HepG2 (cell line): ENCODE measurements around the gene XRCC2. TPM values are rescaled to one million over a fixed set of nuclear protein-coding genes. Genes with fewer than 3 reads are reported as not detected.

ENCODE experiments used
- ATAC-seq: fragments of 200-7000 bp; cut with Tn5 transposase; 3 replicates; pipeline ENCODE4 v1.9.1; 2020; ENCODE audit warnings: mild to moderate bottlenecking, moderate library complexity
- BruUV-seq: library from RNA; stranded (reverse); fragments of 400-500 nt; replicated peaks from 2 replicates; lab custom pipeline; 2021; lab: Mats Ljungman, UMichigan
- CTCF ChIA-PET: fragments of 300-600 bp; formaldehyde crosslinking; extraction: SDS; loops from one replicate; lab custom pipeline; 2021; ENCODE audit warnings: low total read pairs, inconsistent platforms, low intra/inter-chr PET ratio; lab: Yijun Ruan, JAX
- POLR2A ChIA-PET: fragments of 350-600 bp; sonication (Branson Sonifier 250); formaldehyde crosslinking; loops from one replicate; lab custom pipeline; 2020; ENCODE audit warnings: antibody characterized with exemption, inconsistent platforms; lab: Yijun Ruan, JAX
- DNase-seq: peaks from one replicate; pipeline ENCODE4 v3.0.0-alpha.2; 2015; ENCODE audit warnings: low spot score
- FAIRE-seq: peaks from 3 replicates; lab custom pipeline; 2011; peaks lifted over from hg19 to GRCh38; lab: Jason Lieb, UNC
- H2AFZ ChIP-seq: one replicate; pipeline ENCODE4 v1.6.1; 2011; ENCODE audit warnings: low read length, inconsistent platforms
- H3K27ac ChIP-seq: fragments of 300-600 bp; 3 replicates; pipeline ENCODE4 v1.8.0; 2011; ENCODE audit warnings: mixed run types, mild to moderate bottlenecking, mixed read lengths, low read length, inconsistent platforms; ENCODE audit not compliant: insufficient read depth; ENCODE audit errors: extremely low read length
- H3K27me3 ChIP-seq, 2 experiments: fragments of 200-600 bp in 1 of 2; 2 replicates in 1 of 2; 3 replicates in 1 of 2; pipeline versions ENCODE4 v1.6.0 to v1.8.0; 2011; ENCODE audit warnings: low read length in 2 of 2, mild to moderate bottlenecking in 2 of 2, moderate library complexity in 2 of 2, inconsistent platforms in 1 of 2; ENCODE audit not compliant: insufficient read depth in 2 of 2, control insufficient read depth in 1 of 2
- H3K36me3 ChIP-seq, 2 experiments: fragments of 200-600 bp in 1 of 2; replicated peaks in 1 of 2; 2 replicates in 1 of 2; 3 replicates in 1 of 2; pipeline versions ENCODE4 v1.5.1 to v1.8.0; 2011; ENCODE audit warnings: low read length in 2 of 2, inconsistent platforms in 1 of 2; ENCODE audit not compliant: insufficient read depth in 2 of 2, control insufficient read depth in 1 of 2
- H3K4me1 ChIP-seq: 2 replicates; pipeline ENCODE4 v1.5.1; 2012; ENCODE audit warnings: low read length, inconsistent platforms; ENCODE audit not compliant: insufficient read depth
- H3K4me2 ChIP-seq: 2 replicates; pipeline ENCODE4 v1.6.0; 2011; ENCODE audit warnings: low read depth, low read length, inconsistent platforms
- H3K4me3 ChIP-seq, 3 experiments: fragments of 200-600 bp in 1 of 3; sonication (generic), shearing (Covaris generic) in 1 of 3; replicated peaks in 1 of 3; 2 replicates each; pipeline ENCODE4 v1.5.1; 2011 to 2016; ENCODE audit warnings: low read length in 3 of 3, inconsistent platforms in 2 of 3, low read depth in 2 of 3, mild to moderate bottlenecking in 2 of 3, control low read depth in 1 of 3, mixed read lengths in 1 of 3; ENCODE audit not compliant: insufficient read depth in 1 of 3
- H3K79me2 ChIP-seq: one replicate; pipeline ENCODE4 v1.6.1; 2011; ENCODE audit warnings: low read length, inconsistent platforms; ENCODE audit not compliant: insufficient read depth
- H3K9ac ChIP-seq: 2 replicates; pipeline ENCODE4 v1.6.0; 2011; ENCODE audit warnings: mild to moderate bottlenecking, low read depth, low read length, inconsistent platforms; ENCODE audit not compliant: insufficient read depth
- H3K9me3 ChIP-seq: 2 replicates; pipeline ENCODE4 v1.5.1; 2012; ENCODE audit warnings: mild to moderate bottlenecking, low read length
- H4K20me1 ChIP-seq: 2 replicates; pipeline ENCODE4 v1.6.0; 2011; ENCODE audit warnings: inconsistent platforms, mild to moderate bottlenecking, low read length, moderate library complexity; ENCODE audit not compliant: insufficient read depth
- GZF1 ChIP-seq: sonication (generic); formaldehyde crosslinking; IDR thresholded peaks from 2 replicates; pipeline ENCODE4 v1.5.1; 2020; ENCODE audit warnings: mild to moderate bottlenecking, missing genetic modification reagents
- HNF4G ChIP-seq, 2 experiments: sonication (generic) in 1 of 2; formaldehyde crosslinking in 1 of 2; IDR thresholded peaks; 2 replicates each; pipeline versions ENCODE4 v1.4.0 to v1.6.1; 2011 to 2020; ENCODE audit warnings: borderline replicate concordance in 2 of 2, low read depth in 2 of 2, mild to moderate bottlenecking in 2 of 2, low read length in 1 of 2, missing genetic modification reagents in 1 of 2, moderate library complexity in 1 of 2
- LBX2 ChIP-seq: sonication (generic); formaldehyde crosslinking; IDR thresholded peaks from 2 replicates; pipeline ENCODE4 v1.5.0; 2020; ENCODE audit warnings: missing genetic modification reagents, mild to moderate bottlenecking, borderline replicate concordance
- MED8 ChIP-seq: sonication (generic); formaldehyde crosslinking; IDR thresholded peaks from 2 replicates; pipeline ENCODE4 v1.8.1; 2023; ENCODE audit warnings: mild to moderate bottlenecking, missing genetic modification reagents; ENCODE audit not compliant: insufficient replicate concordance
- SOX5 ChIP-seq: IDR thresholded peaks from 2 replicates; pipeline ENCODE4 v1.6.1; 2016; ENCODE audit warnings: borderline replicate concordance
- TRAFD1 ChIP-seq: sonication (generic); formaldehyde crosslinking; IDR thresholded peaks from 2 replicates; pipeline ENCODE4 v1.5.1; 2020; ENCODE audit warnings: missing genetic modification reagents, mild to moderate bottlenecking, borderline replicate concordance
- YY1 ChIP-seq: IDR thresholded peaks from 2 replicates; pipeline ENCODE4 v1.6.1; 2011; ENCODE audit warnings: low read length, low read depth, moderate library complexity, mild to moderate bottlenecking; ENCODE audit not compliant: insufficient read depth, insufficient replicate concordance
- ZNF232 ChIP-seq: sonication (generic); formaldehyde crosslinking; IDR thresholded peaks from 2 replicates; pipeline ENCODE4 v1.4.0; 2020; ENCODE audit warnings: missing genetic modification reagents, borderline replicate concordance
- ZNF343 ChIP-seq: sonication (generic); formaldehyde crosslinking; IDR thresholded peaks from 2 replicates; pipeline ENCODE4 v1.4.0; 2020; ENCODE audit warnings: mild to moderate bottlenecking, missing genetic modification reagents
- ZNF430 ChIP-seq: sonication (generic); formaldehyde crosslinking; IDR thresholded peaks from 2 replicates; pipeline ENCODE4 v1.9.0; 2021; ENCODE audit warnings: mild to moderate bottlenecking, missing genetic modification reagents
- ZNF484 ChIP-seq: sonication (generic); formaldehyde crosslinking; IDR thresholded peaks from 2 replicates; pipeline ENCODE4 v1.5.1; 2020; ENCODE audit warnings: mild to moderate bottlenecking, low read depth, missing genetic modification reagents, borderline replicate concordance
- ZNF672 ChIP-seq: sonication (generic); formaldehyde crosslinking; IDR thresholded peaks from 2 replicates; pipeline ENCODE4 v1.8.1; 2022; ENCODE audit warnings: missing genetic modification reagents
- ZNF879 ChIP-seq: sonication (generic); formaldehyde crosslinking; IDR thresholded peaks from 2 replicates; pipeline ENCODE4 v1.8.1; 2023; ENCODE audit warnings: missing genetic modification reagents
- ZSCAN21 ChIP-seq: sonication (generic); formaldehyde crosslinking; IDR thresholded peaks from 2 replicates; pipeline ENCODE4 v1.8.0; 2022; ENCODE audit warnings: mild to moderate bottlenecking, missing genetic modification reagents, moderate library complexity, borderline replicate concordance
- WGBS: methylation state at CpG from one replicate; pipeline ENCODE4 v1.1.6; 2017; ENCODE audit warnings: low lambda C conversion rate; 5-methylcytosine and 5-hydroxymethylcytosine counted together
- in situ Hi-C: cut with HindIII; loops from 2 replicates; pipeline ENCODE4 v1.10.0; 2017; ENCODE audit warnings: low pct_unique_long_range_greater_than_20kb; ENCODE audit not compliant: extremely low pct_ligation_motif_present
- intact Hi-C: fragments of 100-400 bp; cut with micrococcal nuclease; formaldehyde crosslinking; loops from one replicate; pipeline ENCODE4 v1.10.0; 2022; ENCODE audit not compliant: unreplicated experiment
- polyA plus RNA-seq, 8 experiments: library from polyadenylated mRNA; depleted of rRNA in 3 of 8; stranded (reverse) in 7 of 8; unstranded in 1 of 8; fragments of >200 nt; fragmentation: Illumina TruSeq in 4 of 8; extraction: Trizol in 4 of 8; gene quantifications; 2 replicates each; pipeline versions ENCODE4 v1.2.1 to v1.2.3, GENCODE V29; 2011 to 2016; ENCODE audit warnings: low read depth in 4 of 8, missing spikeins in 1 of 8, mixed read lengths in 1 of 8; ENCODE audit not compliant: insufficient read depth in 1 of 8
- total RNA-seq, 5 experiments: library from RNA; depleted of rRNA; stranded (reverse); fragments of >200 nt; fragmentation: Illumina TruSeq; extraction: Trizol; gene quantifications; 2 replicates each; pipeline ENCODE4 v1.2.3, GENCODE V29; 2016; ENCODE audit warnings: low read depth in 1 of 5
- TF ChIP-seq, protein P1 (sequence below): IDR thresholded peaks from 2 replicates; pipeline ENCODE4 v1.6.1; 2018; ENCODE audit warnings: missing genetic modification reagents, mild to moderate bottlenecking, missing compliant biosample characterization
- TF ChIP-seq, protein P2 (sequence below): sonication (generic); formaldehyde crosslinking; IDR thresholded peaks from 2 replicates; pipeline ENCODE4 v1.8.0; 2022; ENCODE audit warnings: missing genetic modification reagents, mild to moderate bottlenecking, moderate library complexity, borderline replicate concordance

Gene XRCC2
- total and polyA plus RNA-seq, 2 of the 13 experiments (the other 11 are each of a cell fraction or from before 2014, with no cell fraction given), result 3.8 to 14.5 TPM

DNA sequence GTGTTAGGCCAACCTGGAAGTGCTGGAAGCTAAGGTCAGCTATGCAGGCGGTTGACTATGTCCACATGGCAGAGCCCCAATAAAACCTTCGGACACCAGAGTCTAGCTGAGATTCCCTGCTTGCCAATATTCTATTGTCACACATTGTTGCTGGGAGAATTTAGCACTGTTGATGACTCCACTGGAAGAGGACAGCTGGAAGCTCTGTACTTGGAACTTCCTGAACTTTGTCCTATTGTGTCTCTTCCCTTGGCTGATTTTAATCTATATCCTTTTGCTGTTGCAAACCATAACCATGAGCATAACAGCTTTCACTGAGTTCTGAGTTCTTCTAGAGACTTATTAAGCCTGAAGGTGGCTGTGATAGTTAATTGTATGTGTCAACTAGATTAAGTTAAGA is 12.0 kb downstream of the XRCC2 start (continued):
- TF ChIP-seq HNF4G (IDR thresholded peaks at IDR 0.05; ENCODE audit: borderline replicate concordance, low read depth, low read length) (0 out of 2 replicates have a peak, but pooled peaks have one; percentile 13), HNF4G (CRISPR knock-in tag; IDR thresholded peaks at IDR 0.05; ENCODE audit: borderline replicate concordance, low read depth) (no peak), SOX5 (CRISPR knock-in tag) (peak; percentile 44; the same call in 1 of the 2 replicates)

DNA sequence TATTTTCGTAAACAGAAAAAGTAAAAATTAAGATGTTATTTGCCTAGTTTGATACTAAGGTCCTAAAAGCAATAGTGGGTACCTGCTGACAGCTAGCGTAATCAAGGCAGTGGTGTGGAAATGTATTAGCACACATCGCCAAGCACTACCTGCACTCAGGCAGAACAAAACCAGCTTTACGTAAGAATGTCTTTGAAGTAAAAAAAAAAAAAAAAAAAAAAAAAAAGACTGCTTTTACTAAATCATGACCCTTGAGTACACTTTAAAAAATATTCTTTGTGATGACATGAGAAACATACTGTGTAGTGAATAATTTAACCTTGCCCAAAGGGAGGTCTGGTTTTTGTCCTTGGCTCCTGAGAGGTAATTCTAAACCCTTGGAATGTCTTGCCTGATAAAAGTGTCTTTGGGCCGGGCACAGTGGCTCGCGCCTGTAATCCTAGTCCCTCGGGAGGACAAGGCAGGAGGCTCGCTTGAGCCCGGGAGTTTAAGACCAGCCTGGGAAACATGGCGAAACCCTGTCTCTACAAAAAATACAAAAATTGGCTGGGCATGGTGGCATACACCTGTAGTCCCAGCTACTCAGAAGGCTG is 12.7 kb downstream of the XRCC2 start:
- H3K36me3 ChIP-seq, result peaks cover 2 to 28% of the 10 kb centered on the region in 2 experiments; a peak in 4 of 5 replicates
- in situ Hi-C loops, result no loop called here
- H4K20me1 ChIP-seq, result no peaks in the 10 kb centered on the region
- no peak overlapping the region for H2AFZ ChIP-seq
- ChIA-PET CTCF (no interaction called here), POLR2A (no interaction called here)
- H3K79me2 ChIP-seq, result peaks cover 8% of the 10 kb centered on the region
- DNase-seq (no peak), ATAC-seq (no peak), FAIRE-seq (no peak)
- intact Hi-C loops, result no loop called here
- BruUV-seq, result no TSS peak
- no peaks in the 10 kb centered on the region for H3K27me3 ChIP-seq
- 99% methylated on average over 11 of the region's 11 CpGs for WGBS
- H3K4me3 ChIP-seq, result no peak overlapping the region
- no peak overlapping the region for H3K9ac ChIP-seq
- H3K4me1 ChIP-seq, result peaks cover 26% of the 10 kb centered on the region
- peak overlapping the region; percentile 42 for H3K27ac ChIP-seq
- no peaks in the 10 kb centered on the region for H3K9me3 ChIP-seq
- no peak overlapping the region for H3K4me2 ChIP-seq
- TF ChIP-seq ZNF232 (CRISPR knock-in tag) (no peak), TRAFD1 (CRISPR knock-in tag) (no peak), ZNF484 (CRISPR knock-in tag) (no peak), GZF1 (CRISPR knock-in tag) (no peak), LBX2 (no peak), ZNF879 (CRISPR knock-in tag) (no peak), ZNF430 (CRISPR knock-in tag) (no peak), ZSCAN21 (CRISPR knock-in tag) (no peak), YY1 (no peak), MED8 (CRISPR knock-in tag) (no peak), ZNF343 (CRISPR knock-in tag) (no peak), ZNF672 (CRISPR knock-in tag) (no peak)
- TF ChIP-seq, protein P1, sequence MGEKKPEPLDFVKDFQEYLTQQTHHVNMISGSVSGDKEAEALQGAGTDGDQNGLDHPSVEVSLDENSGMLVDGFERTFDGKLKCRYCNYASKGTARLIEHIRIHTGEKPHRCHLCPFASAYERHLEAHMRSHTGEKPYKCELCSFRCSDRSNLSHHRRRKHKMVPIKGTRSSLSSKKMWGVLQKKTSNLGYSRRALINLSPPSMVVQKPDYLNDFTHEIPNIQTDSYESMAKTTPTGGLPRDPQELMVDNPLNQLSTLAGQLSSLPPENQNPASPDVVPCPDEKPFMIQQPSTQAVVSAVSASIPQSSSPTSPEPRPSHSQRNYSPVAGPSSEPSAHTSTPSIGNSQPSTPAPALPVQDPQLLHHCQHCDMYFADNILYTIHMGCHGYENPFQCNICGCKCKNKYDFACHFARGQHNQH (CRISPR knock-in tag), result no peak
- TF ChIP-seq, protein P2, sequence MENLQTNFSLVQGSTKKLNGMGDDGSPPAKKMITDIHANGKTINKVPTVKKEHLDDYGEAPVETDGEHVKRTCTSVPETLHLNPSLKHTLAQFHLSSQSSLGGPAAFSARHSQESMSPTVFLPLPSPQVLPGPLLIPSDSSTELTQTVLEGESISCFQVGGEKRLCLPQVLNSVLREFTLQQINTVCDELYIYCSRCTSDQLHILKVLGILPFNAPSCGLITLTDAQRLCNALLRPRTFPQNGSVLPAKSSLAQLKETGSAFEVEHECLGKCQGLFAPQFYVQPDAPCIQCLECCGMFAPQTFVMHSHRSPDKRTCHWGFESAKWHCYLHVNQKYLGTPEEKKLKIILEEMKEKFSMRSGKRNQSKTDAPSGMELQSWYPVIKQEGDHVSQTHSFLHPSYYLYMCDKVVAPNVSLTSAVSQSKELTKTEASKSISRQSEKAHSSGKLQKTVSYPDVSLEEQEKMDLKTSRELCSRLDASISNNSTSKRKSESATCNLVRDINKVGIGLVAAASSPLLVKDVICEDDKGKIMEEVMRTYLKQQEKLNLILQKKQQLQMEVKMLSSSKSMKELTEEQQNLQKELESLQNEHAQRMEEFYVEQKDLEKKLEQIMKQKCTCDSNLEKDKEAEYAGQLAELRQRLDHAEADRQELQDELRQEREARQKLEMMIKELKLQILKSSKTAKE (CRISPR knock-in tag), result no peak
